GM18520 (cell line): ENCODE data around the gene TTC23.

Experiments
- ATAC-seq: cut with Tn5 transposase; IDR thresholded peaks from one replicate; pipeline ENCODE4 v1.9.1; 2021; ENCODE audit not compliant: unreplicated experiment

Gene TTC23

DNA sequence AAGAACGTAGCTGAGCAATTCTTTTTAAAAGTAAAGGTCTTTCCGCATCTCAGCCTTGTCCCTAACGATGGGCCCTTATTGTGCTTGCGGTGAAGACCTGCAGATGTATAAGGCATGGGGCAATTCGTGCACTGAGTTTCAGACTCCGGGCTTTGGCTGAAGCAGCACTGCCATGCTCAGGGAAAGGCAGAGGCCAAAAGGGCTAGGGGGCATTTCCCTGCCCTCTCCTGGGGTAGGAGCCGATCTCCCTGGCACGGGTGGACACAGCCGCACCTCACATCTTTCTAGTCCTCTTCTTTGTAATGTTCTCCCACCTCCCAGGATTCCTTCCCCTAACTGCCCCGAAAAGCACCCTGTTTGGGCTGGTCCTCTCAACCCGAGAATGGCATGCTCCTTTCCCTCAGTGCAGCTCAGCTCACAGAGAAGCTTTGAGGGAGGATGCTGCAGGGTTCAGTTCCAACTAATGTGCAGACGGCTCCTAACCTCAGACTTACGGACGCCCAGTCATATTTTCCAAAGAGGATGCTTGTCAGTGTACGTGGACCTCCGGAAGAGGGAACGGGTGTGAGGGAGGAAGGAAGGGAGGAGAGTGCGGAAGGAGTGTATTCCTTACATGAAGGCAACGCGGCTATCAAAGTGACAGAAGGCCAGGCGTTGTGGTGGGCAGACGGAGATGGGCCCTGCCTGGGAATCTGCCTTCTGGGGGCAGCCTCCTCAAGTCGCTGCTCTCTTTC lies 83.3 kb downstream of the TTC23 start:
- no peak for ATAC-seq

DNA sequence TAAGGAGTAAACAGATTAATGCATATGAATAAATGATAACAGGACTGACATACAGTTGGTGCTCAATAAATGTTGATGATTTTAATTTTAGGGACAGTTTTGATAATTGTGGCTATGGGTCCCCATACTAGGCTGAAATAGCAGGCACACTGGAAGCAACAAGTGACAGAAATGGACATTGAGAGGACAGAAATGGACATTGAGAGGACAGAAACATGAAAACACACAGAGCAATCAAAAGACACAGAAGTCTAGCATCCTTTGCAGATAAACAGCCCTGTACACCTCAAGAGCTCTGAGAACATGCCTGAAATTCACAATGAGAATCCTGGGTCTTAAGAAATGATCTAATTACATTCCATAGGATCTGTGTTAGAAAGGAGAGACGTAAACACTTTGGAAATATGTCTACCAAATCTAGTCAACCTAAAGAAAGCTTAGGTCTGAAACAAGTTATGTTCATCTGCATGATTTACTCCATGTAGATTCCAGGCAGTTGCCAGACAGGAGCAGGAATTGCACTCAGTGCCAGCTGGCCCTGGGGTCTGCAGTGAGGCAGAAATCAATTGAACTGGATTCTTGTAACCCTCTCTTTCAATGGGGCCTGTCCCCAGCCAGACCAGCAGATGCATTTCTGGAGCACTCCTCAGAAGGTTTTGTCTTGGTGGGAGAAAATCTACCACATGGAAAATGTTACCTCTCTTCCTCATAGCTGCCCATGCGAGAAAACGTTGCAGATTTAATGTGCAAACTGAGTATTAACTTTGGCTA lies 84.2 kb downstream of the TTC23 start:
- ATAC-seq: no peak

DNA sequence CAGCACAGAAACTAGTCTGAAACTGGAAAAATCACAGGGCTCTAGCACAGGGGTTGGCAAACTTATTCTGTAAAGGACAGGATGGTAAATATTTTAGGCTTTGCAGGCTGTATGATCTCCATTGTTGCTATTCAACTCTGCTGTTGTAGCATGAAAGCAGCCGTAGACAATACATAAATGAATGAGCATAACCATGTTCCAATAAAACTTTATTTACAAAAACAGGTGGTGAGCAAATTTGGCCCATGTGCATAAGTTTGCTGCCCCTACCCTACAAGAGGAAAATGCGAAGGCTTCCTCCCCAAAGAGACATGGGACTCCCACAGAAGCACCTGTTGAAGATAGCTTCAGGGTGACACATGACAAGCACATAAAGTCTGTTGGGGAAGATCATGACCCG lies 85.3 kb downstream of the TTC23 start:
- no peak for ATAC-seq

DNA sequence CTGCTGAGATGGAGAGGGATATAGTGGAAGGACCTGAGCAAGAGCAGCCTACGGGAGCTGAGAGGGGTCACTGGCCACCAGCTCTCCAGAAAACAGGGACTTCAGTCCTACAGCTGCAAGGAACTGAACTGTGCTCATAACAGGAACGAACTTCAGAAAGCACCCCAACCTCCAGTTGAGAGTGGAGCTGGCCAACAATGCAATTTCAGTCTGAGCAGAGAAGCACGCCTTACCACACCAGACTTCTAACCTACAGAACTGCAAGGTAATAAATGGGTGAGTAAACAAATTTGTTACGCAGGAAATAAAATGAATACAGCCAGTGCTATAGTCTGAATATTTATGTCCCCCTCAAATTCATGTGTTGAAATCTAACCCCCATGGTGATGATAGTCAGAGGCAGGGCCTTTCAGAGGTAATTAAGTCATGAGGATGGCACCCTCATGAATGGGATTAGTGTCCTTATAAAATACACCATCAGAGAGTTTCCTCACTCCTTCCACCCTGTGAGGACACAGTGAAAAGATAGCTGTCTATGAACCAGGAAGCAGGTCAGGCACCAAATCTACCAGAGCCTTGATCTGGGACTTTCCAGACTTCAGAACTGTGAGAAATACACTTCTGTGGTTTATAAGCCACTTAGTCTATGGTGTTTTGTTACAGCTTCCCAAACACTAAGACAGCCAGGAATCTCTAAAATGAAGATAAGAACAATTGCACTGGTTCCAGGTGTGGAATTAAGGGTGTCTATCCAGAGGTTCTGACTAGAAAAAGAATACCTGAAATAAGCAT lies 85.9 kb downstream of the TTC23 start:
- no peak for ATAC-seq

DNA sequence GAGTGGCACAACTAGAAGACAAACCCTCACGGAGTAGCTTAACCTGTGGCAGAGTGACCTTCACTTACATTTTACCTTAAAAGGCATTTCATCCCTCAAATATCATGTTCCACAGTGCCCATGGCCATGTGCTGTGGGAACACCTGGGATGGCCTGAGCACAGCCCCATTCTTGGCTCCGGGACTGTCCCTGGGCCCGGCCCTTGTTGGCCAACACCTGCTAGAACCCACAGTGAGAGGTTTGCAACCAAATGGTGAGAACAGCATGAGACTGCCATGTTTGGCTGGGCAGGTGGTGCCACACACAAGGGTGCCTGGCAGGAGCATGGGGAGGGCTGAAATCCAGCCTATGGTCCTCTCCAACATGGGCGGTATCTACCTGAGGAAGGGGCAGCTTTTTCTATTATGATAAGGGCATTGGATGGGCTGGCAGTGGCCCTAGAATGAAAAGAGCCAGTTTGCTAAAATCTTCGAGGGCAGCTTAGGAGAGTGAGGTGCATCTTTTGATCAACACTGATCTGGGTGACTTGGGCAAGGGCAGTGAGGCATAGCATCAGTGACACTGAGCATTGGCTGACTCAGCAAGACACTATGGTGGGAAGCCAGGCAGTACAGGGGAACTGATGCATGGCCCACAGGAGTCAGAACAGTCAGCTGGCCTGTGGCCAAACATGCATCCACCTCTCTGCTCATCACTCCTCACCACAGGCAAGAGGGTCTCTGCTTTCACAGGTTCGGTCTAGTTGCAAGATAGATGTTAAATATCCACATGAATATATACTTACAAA lies 90.6 kb downstream of the TTC23 start:
- ATAC-seq: no peak

DNA sequence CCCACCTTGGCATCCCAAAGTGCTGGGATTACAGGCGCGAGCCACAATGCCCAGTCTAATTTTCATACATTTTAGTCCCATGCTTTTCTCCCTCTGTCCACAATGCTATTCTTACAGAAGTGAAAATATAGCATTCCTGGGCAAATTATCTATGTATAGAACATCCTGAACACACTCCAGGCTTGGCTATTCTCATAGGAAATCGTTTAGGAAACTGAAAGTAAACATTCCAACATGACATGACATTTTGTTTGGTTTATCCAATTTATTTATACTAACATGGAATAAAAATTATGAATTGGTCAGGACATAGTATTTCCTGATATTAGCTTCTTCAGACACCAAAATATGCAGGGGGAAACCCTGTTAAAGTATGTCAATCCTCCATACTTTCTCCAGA lies 91.9 kb downstream of the TTC23 start:
- ATAC-seq: no peak

DNA sequence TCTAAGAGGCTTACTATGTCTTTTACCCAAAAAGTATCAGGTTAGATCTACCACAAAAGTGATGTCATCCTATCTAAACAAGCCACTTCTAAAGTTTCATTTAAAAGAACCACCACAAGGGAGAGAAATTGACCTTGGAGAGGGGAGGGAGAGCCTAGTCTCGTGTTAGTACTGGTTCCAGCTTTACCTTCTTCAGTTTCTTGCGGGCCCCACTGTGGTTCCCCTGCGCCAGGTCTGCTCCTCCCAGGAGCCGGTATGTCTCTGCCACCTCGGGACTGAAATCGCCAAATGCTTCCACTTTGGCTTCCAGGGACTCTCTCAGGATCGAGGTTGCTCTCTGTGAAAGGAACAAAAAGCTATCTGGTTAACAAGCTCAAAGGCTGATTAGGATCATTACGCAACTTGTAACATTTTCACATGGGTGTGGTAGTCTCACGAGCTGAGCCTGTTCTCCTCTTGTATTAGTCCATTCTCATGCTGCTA lies 93.4 kb downstream of the TTC23 start:
- no peak for ATAC-seq

DNA sequence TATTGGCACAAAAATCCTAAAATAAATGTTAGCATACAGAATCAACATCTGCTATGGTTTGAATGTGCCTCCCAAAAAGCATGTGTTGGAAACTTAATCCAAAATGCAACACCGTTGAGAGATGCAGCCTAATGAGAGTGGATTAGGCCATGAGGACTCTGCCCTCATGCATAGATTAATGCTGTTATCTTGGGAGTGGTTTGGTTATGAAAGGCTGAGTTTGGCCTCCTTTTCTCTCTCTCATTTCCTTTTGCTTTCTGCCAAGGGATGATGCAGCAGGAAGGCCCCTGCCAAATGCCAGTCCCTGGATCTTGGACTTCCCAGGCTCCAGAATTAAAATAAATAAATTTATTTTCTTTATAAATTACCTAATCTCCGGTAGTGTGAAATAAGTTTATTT lies 95.1 kb downstream of the TTC23 start:
- ATAC-seq: no peak

DNA sequence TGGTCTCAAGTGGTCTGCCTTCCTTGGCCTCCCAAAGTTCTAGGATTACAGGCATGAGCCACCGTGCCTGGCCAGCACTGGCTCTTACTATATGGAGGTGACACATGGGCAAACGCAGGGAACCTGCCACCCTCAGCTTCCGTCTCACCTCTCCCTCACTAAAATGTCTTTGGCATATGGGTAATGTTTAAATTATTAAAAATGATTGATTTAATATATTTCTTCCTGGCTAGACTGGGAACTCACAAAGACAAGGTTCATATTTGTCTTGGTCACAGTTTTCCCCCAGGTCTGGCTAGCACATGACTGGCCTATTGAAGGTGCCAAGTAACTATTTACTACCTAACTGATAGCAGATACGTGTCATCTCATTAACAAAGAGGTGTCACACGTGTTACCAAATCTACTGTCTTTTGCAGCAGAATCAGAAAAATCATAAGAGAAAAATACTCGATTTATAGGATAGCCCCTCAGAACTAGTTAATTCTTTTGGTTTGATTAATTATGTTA lies 96.3 kb downstream of the TTC23 start:
- ATAC-seq: no peak

DNA sequence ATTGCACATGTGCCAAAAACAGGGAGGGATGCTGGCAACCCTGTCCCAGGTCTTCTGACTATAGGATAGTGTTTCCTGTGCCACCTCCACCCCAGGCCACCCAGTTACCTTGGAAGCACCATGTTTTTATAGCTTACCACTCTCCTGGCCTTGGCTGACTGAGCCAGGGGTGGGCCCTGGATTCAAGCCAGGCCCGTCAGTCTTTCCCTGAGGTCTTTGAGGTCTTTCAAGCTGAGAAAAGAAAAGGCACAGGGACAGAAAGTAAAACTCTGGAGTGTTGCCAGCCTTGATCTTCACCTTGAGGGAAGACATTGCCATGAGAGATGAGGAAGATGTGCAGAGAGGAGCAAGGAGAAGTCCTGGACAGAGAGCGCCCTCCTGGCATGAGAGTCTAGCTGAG lies 98.2 kb downstream of the TTC23 start:
- no peak for ATAC-seq

DNA sequence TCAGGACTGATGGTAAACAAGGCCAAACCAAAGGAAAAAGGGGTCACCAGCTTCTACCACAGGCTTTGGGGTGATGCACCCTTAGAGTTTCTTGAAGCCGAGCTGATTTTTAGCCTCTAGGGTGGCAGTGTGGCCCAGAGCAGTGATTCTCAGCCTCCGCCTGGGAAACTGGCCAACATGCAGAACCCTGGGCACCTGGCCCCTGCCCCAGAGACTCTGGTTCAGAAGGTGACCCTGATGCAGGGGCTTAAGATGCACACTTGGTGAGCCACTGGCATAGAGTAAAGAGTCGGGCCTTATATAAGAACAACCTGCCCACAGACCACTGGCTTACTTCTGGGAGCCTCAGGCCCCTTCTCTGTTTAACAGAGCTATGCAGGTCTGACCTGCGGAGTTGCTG lies 100.0 kb downstream of the TTC23 start:
- ATAC-seq: no peak

DNA sequence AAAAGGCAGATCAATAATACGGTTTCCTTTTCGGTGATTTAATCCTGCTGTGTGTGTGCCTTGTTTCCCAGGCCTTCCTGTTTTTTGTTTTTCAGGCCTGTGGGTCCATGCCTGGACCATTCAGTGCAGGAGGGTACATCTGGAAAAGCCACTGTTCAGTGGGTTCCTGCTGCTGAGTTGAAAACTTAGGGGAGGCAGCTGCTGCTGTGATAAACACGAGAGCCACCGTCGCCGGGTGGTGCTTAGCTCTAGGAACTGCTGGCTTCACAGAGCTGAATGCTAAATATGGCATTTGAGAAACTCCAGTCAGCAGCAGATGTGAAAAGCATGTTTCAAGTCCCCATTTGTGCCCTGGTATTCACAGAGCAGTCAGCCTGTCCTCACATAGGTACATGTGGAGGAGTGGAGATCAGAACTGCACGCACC lies 100.5 kb downstream of the TTC23 start:
- ATAC-seq: no peak

DNA sequence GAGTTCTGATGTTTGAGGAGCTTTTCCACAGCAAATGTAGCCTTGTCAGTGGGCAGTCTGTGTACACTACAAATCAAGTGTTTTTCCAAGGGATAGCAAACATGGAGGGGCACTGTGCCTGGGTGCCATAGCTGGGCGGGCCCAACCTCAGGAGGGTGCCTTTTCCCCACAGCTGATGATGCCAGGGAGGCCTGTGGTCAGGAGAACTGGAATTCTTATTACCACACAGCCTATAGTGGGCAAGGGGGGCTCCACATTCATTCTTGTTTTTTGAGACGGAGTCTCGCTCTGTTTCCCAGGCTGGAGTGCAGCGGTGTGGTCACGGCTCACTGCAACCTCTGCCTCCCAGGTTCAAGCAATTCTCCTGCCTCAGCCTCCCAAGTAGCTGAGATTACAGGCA lies 102.7 kb downstream of the TTC23 start:
- no peak for ATAC-seq

DNA sequence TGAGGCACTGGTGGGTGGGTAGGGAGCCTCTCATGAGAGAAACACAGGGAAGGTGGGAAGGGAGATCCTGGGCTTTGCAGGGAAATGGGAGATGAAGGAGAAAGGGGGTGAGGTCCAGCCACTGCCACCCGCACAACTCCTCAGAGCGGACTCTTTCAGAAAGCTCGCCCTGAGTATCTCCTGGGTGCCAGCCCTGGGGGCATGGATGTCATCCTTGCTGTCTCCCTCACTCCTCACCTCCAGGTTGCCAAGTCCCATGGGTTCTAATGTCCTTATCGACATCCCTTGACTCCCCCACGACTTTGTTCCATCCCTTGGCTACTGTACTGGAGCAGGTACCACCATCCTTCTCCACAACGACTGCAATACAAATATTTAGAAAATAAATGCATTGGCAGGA lies 103.6 kb downstream of the TTC23 start:
- no peak for ATAC-seq

DNA sequence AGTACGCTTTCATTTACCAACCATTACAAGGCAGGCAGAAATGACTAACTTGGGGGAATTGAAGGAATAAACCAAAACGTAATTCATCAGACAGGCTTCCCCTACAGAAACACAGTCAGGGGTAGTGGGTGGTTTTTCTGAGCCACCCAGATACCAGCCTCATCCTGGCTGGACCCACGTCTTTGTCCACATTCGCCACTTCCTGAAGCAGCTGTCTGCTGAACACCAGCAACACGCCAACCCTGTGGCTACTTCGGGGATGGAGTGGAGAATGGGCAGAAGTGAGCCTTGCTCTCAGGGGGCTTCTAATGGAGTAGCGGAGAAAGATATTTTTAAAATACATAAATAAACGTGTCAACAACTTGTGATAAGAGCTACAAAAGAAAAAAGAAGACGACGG lies 104.4 kb downstream of the TTC23 start:
- no peak for ATAC-seq

DNA sequence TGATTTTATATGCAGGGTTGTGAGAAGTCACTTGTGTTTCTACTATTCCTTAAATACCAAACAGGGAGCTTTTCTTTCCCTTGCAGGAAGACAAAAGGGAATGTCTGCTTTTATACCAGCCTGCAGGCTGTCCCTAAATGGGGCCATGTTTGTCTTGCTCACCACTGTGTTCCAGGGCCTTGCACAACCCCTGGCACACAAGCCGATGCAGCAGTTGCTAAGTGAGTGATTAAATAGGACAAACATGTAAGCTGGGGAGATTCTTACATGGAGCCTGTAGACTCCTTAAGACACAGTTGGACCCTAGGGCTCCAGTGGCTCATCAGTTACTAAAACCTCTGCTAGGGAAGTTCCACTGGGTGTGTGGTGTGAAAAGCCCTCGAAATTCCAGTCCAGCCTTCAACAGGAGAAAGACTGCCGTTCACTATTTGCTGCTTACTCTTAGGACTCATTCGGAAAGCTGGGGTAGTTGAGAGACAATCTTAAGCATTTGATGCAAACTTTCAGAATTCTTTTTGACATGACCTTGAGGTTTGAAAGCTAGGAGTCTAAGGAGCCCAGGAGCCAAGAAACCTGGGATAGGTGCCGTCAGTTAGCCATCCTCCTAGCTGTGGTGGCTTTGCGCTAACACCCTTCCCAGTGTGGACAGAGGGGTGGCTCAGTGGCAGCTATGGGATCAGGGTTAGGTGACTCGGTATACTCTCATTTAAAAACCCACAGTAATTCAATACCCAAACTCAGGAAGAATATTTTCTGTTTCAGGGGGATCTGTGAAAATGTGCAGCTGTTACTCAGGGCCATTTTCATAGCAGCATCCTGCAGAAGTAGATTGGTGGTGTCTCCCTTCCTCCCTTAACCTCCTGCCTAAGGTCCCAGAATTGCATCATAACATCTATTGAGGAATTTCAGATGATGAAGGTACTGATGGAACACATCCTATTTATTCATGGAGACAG lies 105.4 kb downstream of the TTC23 start:
- ATAC-seq: no peak

DNA sequence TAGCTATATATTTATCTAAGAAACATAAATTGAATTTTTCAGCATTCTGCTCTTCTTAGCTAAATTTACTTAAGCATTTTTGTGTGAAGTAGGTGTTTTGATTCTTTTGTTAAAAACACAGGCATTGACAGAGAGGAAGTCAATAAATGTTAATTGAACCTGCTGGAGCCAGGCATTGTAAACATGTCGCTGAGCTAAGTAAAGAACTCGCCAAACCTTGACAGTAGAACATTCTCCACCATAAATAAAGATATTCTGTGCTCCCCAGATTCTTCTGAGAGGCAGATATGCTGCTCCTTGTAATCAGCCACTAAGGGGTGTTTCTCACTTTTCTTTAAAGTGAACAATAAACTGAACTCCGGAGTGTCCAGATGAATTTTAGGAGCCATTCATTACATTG lies 106.1 kb downstream of the TTC23 start:
- ATAC-seq: no peak

DNA sequence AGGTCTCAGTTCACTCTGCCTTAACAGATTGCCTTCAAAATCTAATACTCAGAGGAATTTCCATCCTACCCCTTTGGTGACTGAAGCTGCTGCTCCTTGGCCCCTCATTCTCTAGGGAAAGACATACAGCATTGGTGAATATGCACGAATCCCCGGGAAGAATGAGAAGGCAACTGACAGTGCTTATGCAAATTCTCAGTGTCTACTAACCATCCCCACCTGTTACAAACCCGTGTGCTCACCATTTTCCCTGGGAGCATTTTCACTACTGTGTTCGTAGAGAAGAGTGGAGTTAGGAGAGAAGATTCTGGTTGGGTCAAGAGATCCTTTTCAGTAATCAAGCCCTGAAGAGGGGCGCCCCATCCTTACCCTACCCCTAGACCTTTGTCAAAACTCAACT lies 106.8 kb downstream of the TTC23 start:
- no peak for ATAC-seq

DNA sequence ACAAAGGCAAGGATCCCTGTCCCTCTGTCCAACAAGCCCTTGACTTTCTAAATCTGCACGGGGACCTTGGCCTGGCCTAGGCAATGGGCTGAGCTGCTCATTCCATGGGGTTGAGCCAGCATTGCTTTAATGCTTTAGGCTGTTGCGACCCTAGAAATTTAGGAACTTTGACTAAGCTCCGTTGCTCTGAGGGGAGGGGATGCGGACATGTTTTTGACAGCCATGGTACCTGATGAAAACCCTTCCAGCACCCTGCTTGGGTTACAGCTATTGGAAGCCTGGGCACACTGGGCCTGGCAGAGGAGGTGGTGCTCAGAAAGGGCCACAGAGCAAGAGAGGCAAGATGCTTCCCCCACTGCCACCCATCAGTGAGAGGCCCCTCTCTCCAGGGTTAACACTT lies 107.4 kb downstream of the TTC23 start:
- no peak for ATAC-seq

DNA sequence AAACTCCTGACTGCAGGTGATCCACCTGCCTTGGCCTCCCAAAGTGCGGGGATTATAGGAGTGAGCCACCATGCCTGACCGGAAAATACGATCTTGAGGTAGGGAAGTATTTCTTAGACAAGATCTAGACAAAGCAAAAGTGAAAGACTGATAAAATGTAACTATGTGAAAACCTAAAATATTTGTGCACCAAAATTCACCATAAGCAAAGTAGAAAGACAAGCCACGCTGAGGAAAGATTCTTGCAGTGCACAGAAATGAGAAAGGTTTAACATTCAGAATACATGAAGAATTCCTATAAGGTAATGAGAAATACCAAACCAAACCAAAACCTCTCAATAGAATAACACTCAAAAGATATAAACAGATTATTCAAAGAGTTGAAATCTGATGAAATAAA lies 108.8 kb downstream of the TTC23 start:
- no peak for ATAC-seq
